Heart left ventricle (tissue), 16 donors: Measurements from ENCODE around the gene TRIP6. TPM values are rescaled to one million over a fixed set of nuclear protein-coding genes. Genes with fewer than 3 reads are reported as not detected.

Experiments used
- ATAC-seq, 4 donors: fragments of 200-7000 bp; cut with Tn5 transposase; one replicate each; pipeline ENCODE4 v1.9.1; 2020 to 2022; ENCODE audit warnings: moderate library complexity in 4 of 4, mild to moderate bottlenecking in 3 of 4, moderate number of reproducible peaks in 1 of 4
- DNase-seq, 5 donors: peaks; one replicate each; pipeline ENCODE4 v3.0.0-alpha.2; 2020
- H3K27ac ChIP-seq, 12 donors: fragments of 200-600 bp; sonication (generic) in 4 of 12; one replicate each; pipeline versions ENCODE4 v1.5.0 to v1.8.0; 2016 to 2022; ENCODE audit warnings: mild to moderate bottlenecking in 2 of 12
- H3K27me3 ChIP-seq, 9 donors: fragments of 200-600 bp; sonication (generic) in 2 of 9; one replicate each; pipeline versions ENCODE4 v1.5.1 to v1.8.0; 2016 to 2022; ENCODE audit warnings: mild to moderate bottlenecking in 3 of 9
- H3K36me3 ChIP-seq, 9 donors: fragments of 200-600 bp; sonication (generic) in 2 of 9; one replicate each; pipeline versions ENCODE4 v1.5.0 to v1.8.0; 2018 to 2022; ENCODE audit warnings: mild to moderate bottlenecking in 2 of 9
- H3K4me1 ChIP-seq, 12 donors: fragments of 200-600 bp; sonication (generic) in 4 of 12; one replicate each; pipeline versions ENCODE4 v1.5.0 to v1.8.0; 2016 to 2022; ENCODE audit warnings: mild to moderate bottlenecking in 3 of 12
- H3K4me3 ChIP-seq, 12 donors: fragments of 200-600 bp; sonication (generic) in 4 of 12; one replicate each; pipeline versions ENCODE4 v1.5.0 to v1.8.0; 2017 to 2022; ENCODE audit warnings: mild to moderate bottlenecking in 9 of 12, moderate library complexity in 4 of 12
- H3K9me3 ChIP-seq, 12 donors: fragments of 200-600 bp; sonication (generic) in 4 of 12; one replicate each; pipeline versions ENCODE4 v1.5.0 to v1.8.0; 2016 to 2022; ENCODE audit warnings: mild to moderate bottlenecking in 1 of 12
- CTCF ChIP-seq, 12 donors: fragments of 200-600 bp; sonication (generic) in 4 of 12; IDR thresholded peaks; one replicate each; pipeline versions ENCODE4 v1.5.0 to v1.8.0; 2018 to 2022; ENCODE audit warnings: antibody characterized with exemption in 12 of 12, mild to moderate bottlenecking in 5 of 12
- POLR2A ChIP-seq, 2 donors: fragments of 450-650 bp; IDR thresholded peaks; one replicate each; pipeline ENCODE4 v1.6.1; 2017; ENCODE audit warnings: antibody characterized with exemption in 2 of 2, mild to moderate bottlenecking in 2 of 2, moderate library complexity in 2 of 2
- WGBS, 4 donors: extraction: QIAGEN DNeasy Blood & Tissue Kit in 2 of 4; methylation state at CpG; one replicate each; pipeline versions ENCODE4 v1.1.5 to v1.1.7; 2013 to 2018; 5-methylcytosine and 5-hydroxymethylcytosine counted together
- intact Hi-C, 10 donors: fragments of 100-400 bp; cut with DNase I; formaldehyde crosslinking; loops; one replicate each; pipeline versions ENCODE4 v1.11.1 to v1.14.2; 2022
- polyA plus RNA-seq, 2 donors: library from polyadenylated mRNA; stranded (reverse); fragments of 200-250 nt; gene quantifications; one replicate each; pipeline ENCODE4 v1.2.3, GENCODE V29; 2013
- total RNA-seq, 9 donors: library from RNA; depleted of rRNA in 2 of 9; stranded (reverse); fragments of >200 nt in 2 of 9; fragmentation: NEBNext Ultra II Directional in 3 of 9; extraction: Animal tissue kit (Norgen Biotek cat#: 25700) in 3 of 9; gene quantifications; one replicate each; pipeline versions ENCODE4 v1.1.0 to v1.2.4, GENCODE V29; 2016 to 2023
- donor health status: ischemic (EF 13 %, LVEDD 7.1; RV severe dilation, severe dysfunction).
- donor health status: healthy with polysubstance abuse.
- donor health status: DM: no; HTN: yes; CAD: no.
- donor health status: DM: no; HTN: no; CAD: no.
- donor health status: ischemic (EF 25% LVEDD 6.9; RV normal size, moderate dysfunction).
- donor health status: ischemic (EF 25% LVEDD 5.7; RV mildly dilated, moderate dysfunction).
- donor health status: healthy.
- donor health status: DM: yes; HTN: yes; CAD: no.
- donor health status: ischemic (EF 35%, LVEDD 5.7; RV mildly dilated, moderate dysfunction).
- donor health status: nonischemic (EF 11% LVEDD 7.7; RV severe dilation, severe dysfunction).
- donor health status: DM: yes; HTN: yes; CAD: no.
- donor health status: PGD.
- donor health status: ischemic (EF 29% LVEDD 5.4; RV normal size, mild dysfunction).
- donor health status: nonischemic (EF 23%, LVEDD 6.1; RV moderate dilation, normal function).

TRIP6 gene
- total and polyA plus RNA-seq, 11 donors: 9.2 to 37.3 (median 17.1) TPM

DNA sequence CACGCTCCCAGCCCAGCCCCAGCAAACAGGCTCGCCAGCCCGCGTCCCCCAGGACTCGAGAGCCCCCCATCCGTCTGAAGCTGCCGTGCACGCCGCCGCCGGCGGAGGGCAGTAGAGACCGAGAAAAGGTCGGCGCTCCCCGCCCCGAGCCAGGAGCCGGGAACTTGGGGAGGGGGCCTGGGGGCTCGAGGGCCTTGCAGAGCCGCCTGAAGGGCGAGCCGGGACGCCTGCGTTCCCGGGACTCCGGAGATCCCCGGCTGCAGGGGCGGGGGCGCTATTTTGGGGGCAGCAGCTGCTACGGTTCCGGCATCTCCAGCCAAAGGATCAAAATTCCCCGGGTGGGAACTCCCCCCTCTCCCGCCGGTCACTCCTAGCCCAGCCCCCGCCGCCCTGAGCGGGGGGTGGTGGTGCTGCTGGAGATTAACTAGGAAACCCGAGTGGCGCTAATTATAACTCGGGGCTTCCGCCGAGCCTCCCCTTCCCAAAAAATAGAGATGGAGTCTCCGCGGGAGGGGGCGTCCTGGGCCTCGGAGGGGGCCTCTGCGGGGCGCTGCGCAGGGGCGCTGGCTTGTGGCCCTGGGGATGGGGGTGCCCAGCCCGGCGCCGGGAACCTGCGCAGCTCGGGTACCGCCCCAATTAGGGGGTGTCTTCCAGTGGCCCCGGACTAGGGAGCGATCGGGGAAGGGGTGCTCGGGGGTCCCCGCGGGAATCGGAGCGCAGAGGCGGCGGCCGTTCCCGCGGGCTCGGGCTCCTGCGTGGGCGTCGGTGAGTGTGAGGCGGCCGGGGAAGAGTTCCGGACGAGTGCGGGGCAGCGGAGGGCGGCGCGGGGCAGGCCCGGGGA, 27.9 kb downstream of the TRIP6 start:
- 0 to 2% (median 1%) methylated on average over 23 to 83 of the region's 83 CpGs for WGBS, 4 donors
- peak overlapping the region; percentile 34 to 61 (median 53) for H3K4me3 ChIP-seq
- peak in 3 of 5 donors; percentile 54 to 82 (median 59) for DNase-seq
- H3K27me3 ChIP-seq: peaks cover 21 to 73% (median 39%) of the 10 kb centered on the region in 9 donors
- no peaks in the 10 kb centered on the region for H3K9me3 ChIP-seq
- peak overlapping the region in 6 of 12 donors; percentile 8 to 63 (median 38) for H3K27ac ChIP-seq
- TF ChIP-seq POLR2A (IDR thresholded peaks at IDR 0.05) (no peak), CTCF (IDR thresholded peaks at IDR 0.05) (peak; percentile 67 to 83 (median 77))
- ATAC-seq: peak in 1 of 4 donors; percentile 1
- peaks cover 2 to 43% (median 26%) of the 10 kb centered on the region in 12 donors for H3K4me1 ChIP-seq
- intact Hi-C loops: loop anchor here in 9 of 10 donors (1.0 to 10.0 kb wide), 9 partner anchors 162 to 400 kb away; no protein-coding TSS in a partner anchor
- no peaks in the 10 kb centered on the region for H3K36me3 ChIP-seq

GRCh38 chr7:100895701-100895955, 28.4 kb downstream of the TRIP6 start, which contains the start of gene ACHE:
Gene ACHE, minus strand, starts transcription at chr7:100895888. Its CDS starts 1,656 bp downstream, at chr7:100894232.
- Histone ChIP-seq H3K9me3 (no peaks in the 10 kb centered on the region), H3K36me3 (no peaks in the 10 kb centered on the region), H3K4me1 (peaks cover 2 to 38% (median 22%) of the 10 kb centered on the region in 12 donors), H3K27me3 (peaks cover 21 to 73% (median 39%) of the 10 kb centered on the region in 9 donors), H3K4me3 (peak within 1 kb of the TSS; percentile 34 to 61 (median 53)), H3K27ac (peak within 1 kb of the TSS in 6 of 12 donors; percentile 8 to 63 (median 38))
- DNase-seq: no peak
- peak in 1 of 4 donors; percentile 8 for ATAC-seq
- intact Hi-C loops: loop anchor here in 9 of 10 donors (5.0 to 10.0 kb wide), 8 partner anchors 162 to 399 kb away; no protein-coding TSS in a partner anchor
- 0 to 1% (median 0%) methylated on average over 17 to 32 of the region's 32 CpGs; no CpG with 5 or more reads in 1 of the 4 donors for WGBS, 4 donors
- TF ChIP-seq CTCF (IDR thresholded peaks at IDR 0.05): no peak
- TF ChIP-seq POLR2A (IDR thresholded peaks at IDR 0.05): no peak

- 4 to 8% (median 5%) methylated on average over 24 to 53 of the region's 54 CpGs for WGBS, 4 donors
- peaks cover 2 to 32% (median 17%) of the 10 kb centered on the region in 12 donors for H3K4me1 ChIP-seq
- peak in 2 of 4 donors; percentile 25 to 39 for ATAC-seq
- intact Hi-C loops: loop anchor here (2.0 to 10.0 kb wide), 9 partner anchors 161 to 399 kb away; no protein-coding TSS in a partner anchor
- peak overlapping the region in 4 of 12 donors; percentile 8 to 54 (median 50) for H3K27ac ChIP-seq
- no peak for TF ChIP-seq CTCF (IDR thresholded peaks at IDR 0.05)
- TF ChIP-seq POLR2A (IDR thresholded peaks at IDR 0.05): no peak
- peak overlapping the region; percentile 3 to 61 (median 53) for H3K4me3 ChIP-seq
- DNase-seq: peak in 2 of 5 donors; percentile 61 to 76
- peaks cover 21 to 68% (median 41%) of the 10 kb centered on the region in 9 donors for H3K27me3 ChIP-seq
- no peaks in the 10 kb centered on the region for H3K36me3 ChIP-seq
- H3K9me3 ChIP-seq: no peaks in the 10 kb centered on the region
Observed at GRCh38 chr7:100895956-100896731, 29.0 kb downstream of the TRIP6 start.
